NCI-H748 (cell line): ENCODE data around the gene REEP6.

Source experiments
- DNase-seq: peaks from one replicate; lab custom pipeline; 2025; ENCODE audit not compliant: unreplicated experiment; lab: John Stamatoyannopoulos, UW

Gene REEP6

GRCh38 chr19:1456121-1456900, 34.7 kb upstream of the REEP6 start:
- no peak for DNase-seq

GRCh38 chr19:1457031-1457739, 33.8 kb upstream of the REEP6 start:
- no peak for DNase-seq

- DNase-seq: no peak
Observed at GRCh38 chr19:1457892-1458291, 33.1 kb upstream of the REEP6 start.

- no peak for DNase-seq
Observed at GRCh38 chr19:1459479-1459878, 31.5 kb upstream of the REEP6 start.

- no peak for DNase-seq
Observed at GRCh38 chr19:1460033-1460995, 30.7 kb upstream of the REEP6 start.

DNA sequence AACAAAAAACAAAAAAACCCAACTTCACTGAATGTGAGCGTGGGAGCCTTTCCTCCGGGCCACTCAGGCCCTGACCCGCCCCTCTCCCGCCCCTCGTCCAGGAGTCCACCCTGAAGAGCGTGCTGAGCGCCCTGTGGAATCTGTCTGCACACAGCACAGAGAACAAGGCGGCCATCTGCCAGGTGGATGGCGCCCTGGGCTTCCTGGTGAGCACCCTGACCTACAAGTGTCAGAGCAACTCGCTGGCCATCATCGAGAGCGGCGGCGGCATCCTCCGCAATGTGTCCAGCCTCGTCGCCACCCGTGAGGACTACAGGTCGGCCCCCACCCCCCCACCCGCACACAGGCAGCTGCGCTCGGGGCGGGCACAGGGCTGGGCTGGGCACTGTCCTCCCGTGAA, 29.1 kb upstream of the REEP6 start:
- no peak for DNase-seq

DNA sequence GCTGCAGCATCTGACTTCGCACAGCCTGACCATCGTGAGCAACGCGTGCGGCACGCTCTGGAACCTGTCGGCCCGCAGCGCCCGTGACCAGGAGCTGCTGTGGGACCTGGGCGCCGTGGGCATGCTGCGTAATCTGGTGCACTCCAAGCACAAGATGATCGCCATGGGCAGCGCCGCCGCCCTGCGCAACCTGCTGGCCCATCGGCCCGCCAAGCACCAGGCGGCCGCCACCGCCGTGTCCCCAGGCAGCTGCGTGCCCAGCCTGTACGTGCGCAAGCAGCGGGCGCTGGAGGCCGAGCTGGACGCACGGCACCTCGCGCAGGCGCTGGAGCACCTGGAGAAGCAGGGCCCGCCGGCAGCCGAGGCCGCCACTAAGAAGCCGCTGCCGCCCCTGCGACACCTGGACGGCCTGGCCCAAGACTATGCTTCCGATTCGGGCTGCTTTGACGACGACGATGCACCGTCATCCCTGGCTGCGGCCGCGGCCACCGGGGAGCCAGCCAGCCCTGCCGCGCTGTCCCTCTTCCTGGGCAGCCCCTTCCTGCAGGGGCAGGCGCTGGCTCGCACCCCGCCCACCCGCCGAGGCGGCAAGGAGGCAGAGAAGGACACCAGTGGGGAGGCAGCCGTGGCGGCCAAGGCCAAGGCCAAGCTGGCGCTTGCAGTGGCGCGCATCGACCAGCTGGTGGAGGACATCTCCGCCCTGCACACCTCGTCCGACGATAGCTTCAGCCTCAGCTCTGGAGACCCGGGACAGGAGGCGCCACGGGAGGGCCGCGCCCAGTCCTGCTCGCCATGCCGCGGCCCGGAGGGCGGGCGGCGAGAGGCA, 25.6 kb upstream of the REEP6 start:
- no peak for DNase-seq

DNA sequence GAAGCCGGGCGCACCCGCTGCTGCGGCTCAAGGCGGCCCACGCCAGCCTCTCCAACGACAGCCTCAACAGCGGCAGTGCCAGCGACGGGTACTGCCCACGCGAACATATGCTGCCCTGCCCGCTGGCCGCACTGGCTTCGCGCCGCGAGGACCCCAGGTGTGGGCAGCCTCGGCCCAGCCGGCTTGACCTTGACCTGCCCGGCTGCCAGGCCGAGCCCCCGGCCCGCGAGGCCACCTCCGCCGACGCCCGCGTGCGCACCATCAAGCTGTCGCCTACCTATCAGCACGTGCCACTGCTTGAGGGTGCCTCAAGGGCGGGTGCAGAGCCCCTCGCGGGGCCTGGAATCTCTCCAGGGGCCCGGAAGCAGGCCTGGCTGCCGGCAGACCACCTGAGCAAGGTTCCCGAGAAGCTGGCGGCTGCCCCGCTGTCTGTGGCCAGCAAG, 24.9 kb upstream of the REEP6 start:
- no peak for DNase-seq

- DNase-seq: no peak
Observed at GRCh38 chr19:1466461-1467214, 24.3 kb upstream of the REEP6 start.

GRCh38 chr19:1467215-1467489, 23.8 kb upstream of the REEP6 start:
- no peak for DNase-seq

DNA sequence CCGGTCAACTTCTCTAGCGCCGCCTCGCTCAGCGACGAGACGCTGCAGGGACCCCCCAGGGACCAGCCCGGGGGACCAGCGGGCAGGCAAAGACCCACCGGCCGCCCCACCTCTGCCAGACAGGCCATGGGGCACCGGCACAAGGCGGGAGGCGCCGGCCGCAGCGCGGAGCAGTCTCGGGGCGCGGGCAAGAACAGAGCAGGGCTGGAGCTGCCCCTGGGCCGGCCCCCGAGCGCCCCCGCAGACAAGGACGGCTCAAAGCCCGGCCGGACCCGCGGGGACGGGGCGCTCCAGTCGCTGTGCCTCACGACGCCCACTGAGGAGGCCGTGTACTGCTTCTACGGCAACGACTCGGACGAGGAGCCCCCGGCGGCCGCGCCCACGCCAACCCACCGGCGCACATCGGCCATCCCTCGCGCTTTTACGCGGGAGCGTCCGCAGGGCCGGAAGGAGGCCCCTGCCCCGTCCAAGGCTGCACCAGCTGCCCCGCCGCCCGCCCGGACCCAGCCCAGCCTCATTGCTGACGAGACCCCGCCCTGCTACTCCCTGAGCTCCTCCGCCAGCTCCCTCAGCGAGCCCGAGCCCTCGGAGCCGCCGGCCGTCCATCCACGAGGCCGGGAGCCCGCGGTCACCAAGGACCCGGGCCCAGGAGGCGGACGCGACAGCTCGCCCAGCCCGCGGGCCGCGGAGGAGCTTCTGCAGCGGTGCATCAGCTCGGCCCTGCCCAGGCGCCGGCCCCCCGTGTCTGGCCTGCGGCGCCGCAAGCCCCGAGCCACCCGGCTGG, 23.3 kb upstream of the REEP6 start:
- DNase-seq: no peak

- no peak for DNase-seq
Observed at GRCh38 chr19:1468274-1468820, 22.6 kb upstream of the REEP6 start.

- DNase-seq: no peak
Observed at GRCh38 chr19:1468821-1469254, 22.1 kb upstream of the REEP6 start.

- peak; percentile 28 for DNase-seq
Observed at GRCh38 chr19:1469255-1470054, 21.5 kb upstream of the REEP6 start.

GRCh38 chr19:1470055-1470304, 21.0 kb upstream of the REEP6 start:
- DNase-seq: no peak

GRCh38 chr19:1470305-1471009, 20.5 kb upstream of the REEP6 start:
- DNase-seq: peak; percentile 87

DNA sequence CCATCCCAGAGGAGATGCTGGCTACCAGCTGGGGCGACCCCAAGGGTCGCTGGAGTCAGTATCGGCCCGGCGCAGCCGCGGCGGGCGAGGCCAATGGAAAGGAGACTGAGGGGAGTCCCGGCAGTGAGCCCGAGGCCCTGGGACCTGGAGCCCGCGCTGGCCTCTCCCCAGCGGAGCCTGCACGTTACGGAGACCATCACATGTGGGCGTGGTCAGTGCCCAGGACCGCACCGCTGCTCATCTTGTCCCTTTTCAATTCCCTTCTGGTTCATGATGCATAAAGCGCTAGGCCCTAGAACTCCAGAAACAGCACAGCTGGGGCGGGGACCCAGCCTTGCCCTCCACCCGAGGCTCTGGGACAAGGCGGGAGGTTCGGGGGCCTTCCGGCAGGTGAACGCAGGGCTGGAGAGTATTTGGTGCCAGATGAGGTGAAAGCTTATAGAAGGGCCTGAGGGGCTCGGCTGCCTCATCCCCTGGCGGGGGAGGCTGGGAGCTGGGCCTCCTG, 19.9 kb upstream of the REEP6 start:
- DNase-seq: peak; percentile 75
